Aorta (tissue), 5 donors: ENCODE results near the gene TCF7. TPM values are rescaled to one million over a fixed set of nuclear protein-coding genes. Genes with fewer than 3 reads are reported as not detected.

Experiments
- ATAC-seq: fragments of 200-7000 bp; cut with Tn5 transposase; one replicate; pipeline ENCODE4 v1.9.1; 2022; ENCODE audit warnings: moderate library complexity; ENCODE audit not compliant: low FRiP score
- DNase-seq, 2 donors: peaks; one replicate each; pipeline ENCODE4 v3.0.0-alpha.2; 2020
- H3K27ac ChIP-seq, 2 donors: one replicate each; pipeline ENCODE4 v1.5.1; 2013; ENCODE audit warnings: low read length in 2 of 2, mild to moderate bottlenecking in 2 of 2, moderate library complexity in 2 of 2, control low read depth in 1 of 2, inconsistent platforms in 1 of 2, low read depth in 1 of 2
- H3K27me3 ChIP-seq, 2 donors: one replicate each; pipeline ENCODE4 v1.6.1; 2013; ENCODE audit warnings: control low read depth in 1 of 2, low read length in 1 of 2, mild to moderate bottlenecking in 1 of 2, moderate library complexity in 1 of 2; ENCODE audit not compliant: insufficient read depth in 2 of 2, control insufficient read depth in 1 of 2
- H3K36me3 ChIP-seq, 2 donors: one replicate each; pipeline ENCODE4 v1.6.1; 2013; ENCODE audit warnings: control low read depth in 1 of 2, low read length in 1 of 2, mild to moderate bottlenecking in 1 of 2; ENCODE audit not compliant: insufficient read depth in 2 of 2, control insufficient read depth in 1 of 2
- H3K4me1 ChIP-seq, 2 donors: one replicate each; pipeline ENCODE4 v1.6.1; 2013; ENCODE audit warnings: low read length in 2 of 2, control low read depth in 1 of 2, mild to moderate bottlenecking in 1 of 2, moderate library complexity in 1 of 2; ENCODE audit not compliant: insufficient read depth in 2 of 2, control insufficient read depth in 1 of 2
- H3K4me3 ChIP-seq, 2 donors: one replicate each; pipeline ENCODE4 v1.5.1; 2013; ENCODE audit warnings: low read length in 2 of 2, control low read depth in 1 of 2, mild to moderate bottlenecking in 1 of 2
- H3K9me3 ChIP-seq: one replicate; pipeline ENCODE4 v1.6.1; 2013; ENCODE audit warnings: mild to moderate bottlenecking, low read length; ENCODE audit not compliant: control insufficient read depth
- WGBS, 2 donors: extraction: QIAGEN DNeasy Blood & Tissue Kit; methylation state at CpG; one replicate each; pipeline ENCODE4 v1.1.7; 2013; 5-methylcytosine and 5-hydroxymethylcytosine counted together
- intact Hi-C, 2 donors: fragments of 100-400 bp; cut with DNase I; formaldehyde crosslinking; loops; one replicate each; pipeline versions ENCODE4 v1.14.2 to v1.15.0; 2022
- polyA plus RNA-seq, 2 donors: library from polyadenylated mRNA; stranded (reverse); fragments of 200-250 nt; gene quantifications; one replicate each; pipeline ENCODE4 v1.2.3, GENCODE V29; 2013
- total RNA-seq, 2 donors: library from RNA; stranded (reverse); fragmentation: NEBNext Ultra II Directional; extraction: Animal tissue kit (Norgen Biotek cat#: 25700); gene quantifications; one replicate each; pipeline ENCODE4 v1.2.1, GENCODE V29; 2021
- donor health status: healthy with polysubstance abuse.
- donor health status: Bipolar disorder and iron deficiency.
- donor health status: DM: no; HTN: no; CAD: no.
- donor health status: DM: no; HTN: no; CAD: no.
- donor health status: DM: yes; HTN: yes; CAD: no.

Gene TCF7
- total and polyA plus RNA-seq, 4 donors, result 0.54 to 4.4 (median 2.2) TPM

- intact Hi-C loops, result loop anchor here in 1 of 2 donors (2.0 to 10.0 kb wide), 2 partner anchors 51 to 199 kb away; partner anchors contain the start of genes PPP2CA and UBE2B
- Histone ChIP-seq H3K27ac (peak overlapping the region; percentile 90 to 96), H3K4me1 (no peaks in the 10 kb centered on the region), H3K9me3 (no peaks in the 10 kb centered on the region), H3K4me3 (peak overlapping the region; percentile 39 to 89), H3K36me3 (no peaks in the 10 kb centered on the region), H3K27me3 (no peaks in the 10 kb centered on the region)
- ATAC-seq (peak; percentile 36), DNase-seq (peak in 1 of 2 donors; percentile 55)
- 1% methylated on average over 31 of the region's 31 CpGs for WGBS, 2 donors
Observed at GRCh38 chr5:134175921-134176510, 61.5 kb downstream of the TCF7 start.

GRCh38 chr5:134176511-134177368, 62.3 kb downstream of the TCF7 start, which contains the start of gene SKP1:
Gene SKP1 (minus strand): TSS chr5:134176950. CDS start chr5:134174022, 2,928 bp downstream.
- H3K4me1 ChIP-seq, result no peaks in the 10 kb centered on the region

GRCh38 chr5:134177369-134178095, 63.1 kb downstream of the TCF7 start:
- no peak for DNase-seq
- intact Hi-C loops, result loop anchor here in 1 of 2 donors (2.0 to 10.0 kb wide), 2 partner anchors 49 to 197 kb away; partner anchors contain the start of genes PPP2CA and UBE2B

More at GRCh38 chr5:134176511-134177368, 62.3 kb downstream of the TCF7 start, which contains the start of gene SKP1:
- H3K4me3 ChIP-seq, result peak within 1 kb of the TSS; percentile 39 to 89
- no peaks in the 10 kb centered on the region for H3K9me3 ChIP-seq
- ATAC-seq (peak; percentile 96), DNase-seq (peak; percentile 89 to 94)
- no peaks in the 10 kb centered on the region for H3K27me3 ChIP-seq
- H3K27ac ChIP-seq, result peak within 1 kb of the TSS; percentile 90 to 96
- intact Hi-C loops, result loop anchor here in 1 of 2 donors (2.0 to 10.0 kb wide), 2 partner anchors 50 to 198 kb away; partner anchors contain the start of genes PPP2CA and UBE2B
- no peaks in the 10 kb centered on the region for H3K36me3 ChIP-seq
- WGBS, 2 donors, result 0% methylated on average over 87 to 92 of the region's 92 CpGs

GRCh38 chr5:134178096-134178419, 63.6 kb downstream of the TCF7 start:
- no peak for DNase-seq
- intact Hi-C loops, result loop anchor here in 1 of 2 donors (10.0 kb wide), 1 partner anchor 197 kb away; the partner anchor contains the start of gene UBE2B
- no peak overlapping the region for H3K27ac ChIP-seq
- no peaks in the 10 kb centered on the region for H3K4me1 ChIP-seq
- H3K4me3 ChIP-seq, result no peak overlapping the region
- no peaks in the 10 kb centered on the region for H3K36me3 ChIP-seq
- no peaks in the 10 kb centered on the region for H3K9me3 ChIP-seq
- H3K27me3 ChIP-seq, result no peaks in the 10 kb centered on the region
- WGBS, 2 donors, result 78 to 88% methylated on average over 3 of the region's 3 CpGs
- no peak for ATAC-seq

More at GRCh38 chr5:134177369-134178095, 63.1 kb downstream of the TCF7 start:
- no peaks in the 10 kb centered on the region for H3K36me3 ChIP-seq
- H3K27me3 ChIP-seq, result no peaks in the 10 kb centered on the region
- peak overlapping the region; percentile 88 to 96 for H3K27ac ChIP-seq
- 21 to 28% methylated on average over 29 of the region's 29 CpGs for WGBS, 2 donors
- H3K4me1 ChIP-seq, result no peaks in the 10 kb centered on the region
- peak overlapping the region; percentile 39 to 89 for H3K4me3 ChIP-seq
- ATAC-seq, result no peak
- no peaks in the 10 kb centered on the region for H3K9me3 ChIP-seq

GRCh38 chr5:134183481-134183880, 69.0 kb downstream of the TCF7 start:
- intact Hi-C loops, result loop anchor here in 1 of 2 donors (10.0 kb wide), 1 partner anchor 401 kb away; no protein-coding TSS in a partner anchor

GRCh38 chr5:134184155-134185135, 70.0 kb downstream of the TCF7 start:
- intact Hi-C loops, result loop anchor here (1.0 to 10.0 kb wide), 3 partner anchors 102 to 400 kb away; no protein-coding TSS in a partner anchor

More at GRCh38 chr5:134183481-134183880, 69.0 kb downstream of the TCF7 start:
- H3K9me3 ChIP-seq, result no peaks in the 10 kb centered on the region
- no peak overlapping the region for H3K4me3 ChIP-seq
- no peaks in the 10 kb centered on the region for H3K27me3 ChIP-seq
- no peak overlapping the region for H3K27ac ChIP-seq
- ATAC-seq (no peak), DNase-seq (no peak)
- no peaks in the 10 kb centered on the region for H3K4me1 ChIP-seq
- no peaks in the 10 kb centered on the region for H3K36me3 ChIP-seq

GRCh38 chr5:134188092-134188491, 73.6 kb downstream of the TCF7 start:
- DNase-seq (no peak), ATAC-seq (no peak)
- H3K4me3 ChIP-seq, result no peak overlapping the region
- no peak overlapping the region for H3K27ac ChIP-seq
- H3K4me1 ChIP-seq, result no peaks in the 10 kb centered on the region
- no peaks in the 10 kb centered on the region for H3K36me3 ChIP-seq
- H3K27me3 ChIP-seq, result no peaks in the 10 kb centered on the region
- intact Hi-C loops, result loop anchor here in 1 of 2 donors (10.0 kb wide), 1 partner anchor 397 kb away; no protein-coding TSS in a partner anchor
- H3K9me3 ChIP-seq, result no peaks in the 10 kb centered on the region
- 75 to 82% methylated on average over 1 of the region's 1 CpG for WGBS, 2 donors

More at GRCh38 chr5:134184155-134185135, 70.0 kb downstream of the TCF7 start:
- Histone ChIP-seq H3K27me3 (no peaks in the 10 kb centered on the region), H3K4me3 (no peak overlapping the region), H3K4me1 (no peaks in the 10 kb centered on the region), H3K36me3 (no peaks in the 10 kb centered on the region), H3K9me3 (no peaks in the 10 kb centered on the region), H3K27ac (no peak overlapping the region)
- peak; percentile 90 for ATAC-seq
- WGBS, 2 donors, result 54 to 56% methylated on average over 11 of the region's 11 CpGs
- peak; percentile 77 to 84 for DNase-seq
